Activated T-helper 2 cell treated with anti-CD3 and anti-CD28 coated beads, Interferon-gamma antibody, Interleukin-2, Interleukin-4, amounts not matched to agents 10 μg/mL and 5 μg/mL and 100 μg/mL, durations not matched to agents 14 hours and 24 hours and 36 hours (primary cell): Measurements from ENCODE around the gene ZNF236. TPM values are rescaled to one million over a fixed set of nuclear protein-coding genes. Genes with fewer than 3 reads are reported as not detected.
"Not testable (repeated sequence)": the region's sequence is repeated elsewhere in the genome, so short reads cannot be mapped to it uniquely, and the experiment has no call there.

ENCODE experiments used
- DNase-seq: peaks from one replicate; pipeline ENCODE4 v3.0.0; 2021; ENCODE audit warnings: low spot score
- H3K27ac Mint-ChIP-seq: one replicate; pipeline ENCODE4 v1.8.0; 2021; ENCODE audit warnings: mixed read lengths
- H3K27me3 Mint-ChIP-seq: one replicate; pipeline ENCODE4 v1.8.0; 2021; ENCODE audit warnings: low read depth, mixed read lengths
- H3K36me3 Mint-ChIP-seq: one replicate; pipeline ENCODE4 v1.8.0; 2021; ENCODE audit warnings: low read depth, mixed read lengths
- H3K4me1 Mint-ChIP-seq: one replicate; pipeline ENCODE4 v1.8.0; 2021; ENCODE audit warnings: low read depth, mixed read lengths
- H3K4me3 Mint-ChIP-seq: one replicate; pipeline ENCODE4 v1.8.0; 2021; ENCODE audit warnings: low read depth, mild to moderate bottlenecking, moderate library complexity, mixed read lengths
- H3K9me3 Mint-ChIP-seq: one replicate; pipeline ENCODE4 v1.8.0; 2021; ENCODE audit warnings: mixed read lengths
- intact Hi-C: fragments of 100-400 bp; cut with micrococcal nuclease; formaldehyde crosslinking; loops from one replicate; pipeline ENCODE4 v1.15.1; 2023
- total RNA-seq: library from RNA; stranded (reverse); gene quantifications from 2 replicates; pipeline ENCODE4 v1.2.3, GENCODE V29; 2022

ZNF236 gene
- total RNA-seq, 1 donor from 2014 or later: 19.8 TPM

- DNase-seq: no peak
- Mint-ChIP-seq H3K9me3 (no peaks in the 10 kb centered on the region), H3K4me3 (no peak overlapping the region), H3K27me3 (no peaks in the 10 kb centered on the region), H3K27ac (no peak overlapping the region), H3K36me3 (peaks cover 42% of the 10 kb centered on the region), H3K4me1 (peaks cover 15% of the 10 kb centered on the region)
- intact Hi-C loops: no loop called here
Observed at GRCh38 chr18:77009675-77010074, 187.3 kb downstream of the ZNF236 start.

- intact Hi-C loops: no loop called here
- H3K9me3 Mint-ChIP-seq: no peaks in the 10 kb centered on the region
- H3K27me3 Mint-ChIP-seq: no peaks in the 10 kb centered on the region
- H3K36me3 Mint-ChIP-seq: peaks cover 61% of the 10 kb centered on the region
- no peak for DNase-seq
- peaks cover 9% of the 10 kb centered on the region for H3K4me1 Mint-ChIP-seq
- no peak overlapping the region for H3K4me3 Mint-ChIP-seq
- no peak overlapping the region for H3K27ac Mint-ChIP-seq
Observed at GRCh38 chr18:77012120-77012519, 189.8 kb downstream of the ZNF236 start.

- Mint-ChIP-seq H3K9me3 (no peaks in the 10 kb centered on the region), H3K4me3 (no peak overlapping the region), H3K27ac (no peak overlapping the region), H3K36me3 (peaks cover 63% of the 10 kb centered on the region), H3K27me3 (no peaks in the 10 kb centered on the region), H3K4me1 (peaks cover 5% of the 10 kb centered on the region)
- DNase-seq: no peak
- intact Hi-C loops: no loop called here
Observed at GRCh38 chr18:77012806-77013541, 190.6 kb downstream of the ZNF236 start.

GRCh38 chr18:77013811-77014521, 191.6 kb downstream of the ZNF236 start:
- peak overlapping the region; percentile 17 for H3K27ac Mint-ChIP-seq
- DNase-seq: no peak
- H3K9me3 Mint-ChIP-seq: no peaks in the 10 kb centered on the region
- H3K27me3 Mint-ChIP-seq: no peaks in the 10 kb centered on the region
- peaks cover 8% of the 10 kb centered on the region for H3K4me1 Mint-ChIP-seq
- intact Hi-C loops: no loop called here
- H3K4me3 Mint-ChIP-seq: no peak overlapping the region
- H3K36me3 Mint-ChIP-seq: peaks cover 73% of the 10 kb centered on the region

GRCh38 chr18:77014538-77014937, 192.2 kb downstream of the ZNF236 start:
- no peak overlapping the region for H3K27ac Mint-ChIP-seq
- no peak for DNase-seq
- H3K36me3 Mint-ChIP-seq: peaks cover 78% of the 10 kb centered on the region
- no peaks in the 10 kb centered on the region for H3K27me3 Mint-ChIP-seq
- H3K4me1 Mint-ChIP-seq: peaks cover 8% of the 10 kb centered on the region
- H3K4me3 Mint-ChIP-seq: no peak overlapping the region
- intact Hi-C loops: no loop called here
- no peaks in the 10 kb centered on the region for H3K9me3 Mint-ChIP-seq

- H3K27ac Mint-ChIP-seq: peak overlapping the region; percentile 5
- no peaks in the 10 kb centered on the region for H3K9me3 Mint-ChIP-seq
- intact Hi-C loops: no loop called here
- DNase-seq: no peak
- peaks cover 8% of the 10 kb centered on the region for H3K4me1 Mint-ChIP-seq
- H3K27me3 Mint-ChIP-seq: no peaks in the 10 kb centered on the region
- H3K4me3 Mint-ChIP-seq: no peak overlapping the region
- H3K36me3 Mint-ChIP-seq: peaks cover 80% of the 10 kb centered on the region
Observed at GRCh38 chr18:77015169-77015568, 192.8 kb downstream of the ZNF236 start.

- Mint-ChIP-seq H3K9me3 (no peaks in the 10 kb centered on the region), H3K4me1 (peaks cover 8% of the 10 kb centered on the region), H3K4me3 (no peak overlapping the region), H3K36me3 (peaks cover 76% of the 10 kb centered on the region), H3K27me3 (no peaks in the 10 kb centered on the region), H3K27ac (no peak overlapping the region)
- DNase-seq: no peak
- intact Hi-C loops: no loop called here
Observed at GRCh38 chr18:77015771-77016710, 193.7 kb downstream of the ZNF236 start.

GRCh38 chr18:77016936-77017335, 194.6 kb downstream of the ZNF236 start:
- Mint-ChIP-seq H3K27ac (no peak overlapping the region), H3K4me3 (no peak overlapping the region), H3K9me3 (no peaks in the 10 kb centered on the region), H3K27me3 (no peaks in the 10 kb centered on the region), H3K4me1 (peaks cover 8% of the 10 kb centered on the region), H3K36me3 (peaks cover 71% of the 10 kb centered on the region)
- no peak for DNase-seq
- intact Hi-C loops: no loop called here

GRCh38 chr18:77017355-77017754, 195.0 kb downstream of the ZNF236 start:
- Mint-ChIP-seq H3K4me3 (no peak overlapping the region), H3K36me3 (peaks cover 68% of the 10 kb centered on the region), H3K27me3 (no peaks in the 10 kb centered on the region), H3K9me3 (no peaks in the 10 kb centered on the region), H3K27ac (no peak overlapping the region), H3K4me1 (peaks cover 4% of the 10 kb centered on the region)
- no peak for DNase-seq
- intact Hi-C loops: no loop called here

- DNase-seq, H3K4me1 Mint-ChIP-seq, intact Hi-C loops, H3K27me3 Mint-ChIP-seq, H3K27ac Mint-ChIP-seq, H3K4me3 Mint-ChIP-seq, H3K9me3 Mint-ChIP-seq: not testable (repeated sequence)
- H3K36me3 Mint-ChIP-seq: peaks cover 63% of the 10 kb centered on the region
Observed at GRCh38 chr18:77018650-77019049, 196.3 kb downstream of the ZNF236 start.

- Mint-ChIP-seq H3K9me3 (no peaks in the 10 kb centered on the region), H3K27me3 (no peaks in the 10 kb centered on the region), H3K36me3 (peaks cover 65% of the 10 kb centered on the region), H3K4me1 (peaks cover 7% of the 10 kb centered on the region), H3K27ac (peak overlapping the region; percentile 2), H3K4me3 (no peak overlapping the region)
- DNase-seq: no peak
- intact Hi-C loops: no loop called here
Observed at GRCh38 chr18:77019641-77020040, 197.3 kb downstream of the ZNF236 start.
